GM13976 (cell line): ENCODE data around the gene KCNG2.
A peak's percentile ranks its signal among the peaks of the same experiment; 100 is the strongest.

Source experiments
- DNase-seq: peaks from one replicate; pipeline ENCODE4 v3.0.0; 2012; ENCODE audit warnings: low spot score
- in situ Hi-C: fragments of 300-500 bp; cut with MboI; formaldehyde crosslinking; loops from one replicate; pipeline ENCODE4 v1.12.0; 2022; ENCODE audit warnings: low sequenced_read_pairs, mixed read lengths, inconsistent platforms; ENCODE audit not compliant: unreplicated experiment
- TF ChIP-seq, protein P1 (sequence below): IDR thresholded peaks from 2 replicates; pipeline ENCODE4 v1.5.1; 2012; ENCODE audit warnings: borderline replicate concordance, mild to moderate bottlenecking; ENCODE audit not compliant: insufficient read depth; ENCODE audit errors: extremely low read depth, missing control alignments, control extremely low read depth

Gene KCNG2

DNA sequence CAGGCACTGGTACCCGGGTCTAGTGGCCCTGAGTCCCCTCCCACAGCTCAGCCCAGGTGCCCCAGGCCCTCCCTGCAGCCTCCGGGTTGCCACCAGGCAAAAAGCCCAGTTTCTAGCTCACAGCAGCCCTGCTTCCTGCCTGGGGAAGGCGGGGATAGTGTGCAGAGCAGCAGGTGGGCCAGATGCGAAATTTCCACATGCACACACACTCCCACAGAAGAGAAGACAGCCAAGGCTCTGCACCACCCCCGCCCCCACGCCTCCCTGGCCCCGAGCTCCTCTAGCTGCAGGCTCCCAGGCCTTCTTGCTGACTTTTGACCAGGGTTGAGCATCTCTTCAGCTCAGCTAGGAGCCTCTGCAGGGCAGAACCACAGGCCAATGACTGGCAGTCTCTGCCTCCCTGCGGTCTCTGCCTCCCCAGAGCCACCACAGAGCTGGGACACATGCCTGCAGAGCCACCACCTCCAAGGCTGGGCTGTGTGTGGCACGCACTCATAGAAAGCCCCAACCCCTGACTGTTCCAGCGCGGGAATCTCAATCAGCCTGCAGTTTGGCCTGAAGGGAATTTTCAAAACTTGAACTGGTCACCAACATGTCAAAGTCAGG, 146.5 kb downstream of the KCNG2 start:
- TF ChIP-seq, protein P1, sequence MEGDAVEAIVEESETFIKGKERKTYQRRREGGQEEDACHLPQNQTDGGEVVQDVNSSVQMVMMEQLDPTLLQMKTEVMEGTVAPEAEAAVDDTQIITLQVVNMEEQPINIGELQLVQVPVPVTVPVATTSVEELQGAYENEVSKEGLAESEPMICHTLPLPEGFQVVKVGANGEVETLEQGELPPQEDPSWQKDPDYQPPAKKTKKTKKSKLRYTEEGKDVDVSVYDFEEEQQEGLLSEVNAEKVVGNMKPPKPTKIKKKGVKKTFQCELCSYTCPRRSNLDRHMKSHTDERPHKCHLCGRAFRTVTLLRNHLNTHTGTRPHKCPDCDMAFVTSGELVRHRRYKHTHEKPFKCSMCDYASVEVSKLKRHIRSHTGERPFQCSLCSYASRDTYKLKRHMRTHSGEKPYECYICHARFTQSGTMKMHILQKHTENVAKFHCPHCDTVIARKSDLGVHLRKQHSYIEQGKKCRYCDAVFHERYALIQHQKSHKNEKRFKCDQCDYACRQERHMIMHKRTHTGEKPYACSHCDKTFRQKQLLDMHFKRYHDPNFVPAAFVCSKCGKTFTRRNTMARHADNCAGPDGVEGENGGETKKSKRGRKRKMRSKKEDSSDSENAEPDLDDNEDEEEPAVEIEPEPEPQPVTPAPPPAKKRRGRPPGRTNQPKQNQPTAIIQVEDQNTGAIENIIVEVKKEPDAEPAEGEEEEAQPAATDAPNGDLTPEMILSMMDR: no peak
- in situ Hi-C loops: no loop called here
- peak; percentile 59 for DNase-seq

- in situ Hi-C loops: no loop called here
- no peak for DNase-seq
- TF ChIP-seq, protein P1: no peak
Measured at GRCh38 chr18:79944746-79945117, 147.0 kb downstream of the KCNG2 start.

DNA sequence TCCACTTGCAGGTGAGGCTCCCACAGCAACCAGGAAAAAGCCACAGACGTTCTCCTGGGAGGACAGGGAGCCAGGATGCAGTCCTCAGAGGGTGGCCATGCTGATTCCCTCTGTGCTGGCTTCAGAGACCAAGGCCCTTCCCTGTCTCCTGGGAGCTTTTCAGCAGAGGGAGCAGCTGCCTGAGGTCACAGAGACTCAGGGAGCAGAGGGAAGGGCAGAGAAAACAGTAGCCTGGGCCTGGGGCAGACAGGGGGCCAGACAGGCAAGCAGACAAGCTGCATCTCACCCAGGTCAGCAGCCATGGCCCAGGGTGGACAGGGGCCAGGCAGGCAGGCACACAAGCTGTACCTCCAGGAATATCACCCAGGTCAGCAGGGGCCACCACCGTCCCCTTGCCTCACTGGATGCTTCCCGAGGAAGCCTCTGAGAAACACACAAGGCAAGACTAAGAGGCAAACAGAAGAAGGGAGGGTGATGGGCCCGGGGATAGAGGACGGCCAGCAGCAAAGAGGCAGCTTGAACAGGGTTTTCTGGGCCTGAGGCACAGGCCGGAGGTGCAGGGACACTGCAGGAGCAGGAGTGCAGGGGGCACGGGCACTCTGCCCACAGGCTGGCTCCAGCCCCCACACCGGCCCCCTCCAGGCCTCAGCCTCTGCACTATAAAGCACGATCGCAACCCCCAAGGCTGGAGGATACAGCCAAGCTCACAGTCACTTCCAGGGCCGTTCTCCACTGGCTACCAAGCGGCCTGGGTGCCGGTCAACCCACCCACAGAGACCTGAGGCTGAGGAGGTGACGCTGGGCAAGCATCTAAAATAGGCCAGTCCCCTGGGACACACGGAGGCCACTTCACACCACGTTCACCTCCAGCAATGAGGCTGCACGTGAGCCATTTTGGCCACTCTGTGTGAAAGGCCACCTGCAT, 147.6 kb downstream of the KCNG2 start:
- TF ChIP-seq, protein P1: no peak
- no peak for DNase-seq
- in situ Hi-C loops: no loop called here

GRCh38 chr18:79947054-79947755, 149.5 kb downstream of the KCNG2 start:
- no peak for DNase-seq
- TF ChIP-seq, protein P1: no peak
- in situ Hi-C loops: no loop called here

DNA sequence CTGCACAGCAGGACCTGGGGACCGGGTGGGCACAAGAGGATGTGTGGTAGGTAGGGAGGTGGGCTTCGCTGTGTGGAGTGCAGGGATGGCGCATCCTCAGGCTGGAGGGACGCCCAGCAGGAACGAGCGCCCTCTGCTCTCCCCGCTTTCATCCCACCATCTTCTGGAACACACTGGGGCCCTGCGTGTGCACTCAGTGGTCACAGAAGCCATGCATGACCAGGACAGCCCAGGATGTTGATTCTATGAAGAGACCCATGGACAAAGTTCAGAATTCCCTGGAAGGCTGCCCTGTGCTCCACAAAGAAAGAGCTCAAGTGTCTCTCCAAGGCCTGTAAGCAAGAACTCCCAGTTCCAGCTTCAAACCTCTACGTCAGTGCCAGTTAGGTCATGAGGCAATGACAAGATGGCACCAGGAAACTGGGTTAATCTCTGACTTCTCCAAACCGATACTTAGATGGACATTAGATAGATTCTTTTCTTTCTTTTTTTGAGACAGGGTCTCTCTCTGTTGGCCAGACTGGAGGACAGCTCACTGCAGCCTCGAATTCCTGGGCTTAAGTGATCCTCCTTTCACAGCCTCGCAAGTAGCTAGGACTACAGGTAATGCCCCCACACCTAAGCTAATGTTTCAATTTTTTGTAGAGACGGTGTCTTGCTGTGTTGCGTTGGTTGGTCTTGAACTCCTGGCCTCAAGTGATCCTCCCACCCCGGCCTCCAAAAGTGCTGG, 150.3 kb downstream of the KCNG2 start:
- in situ Hi-C loops: no loop called here
- TF ChIP-seq, protein P1: no peak
- no peak for DNase-seq
